Measurements from ENCODE around the gene ITGA1.

DNA sequence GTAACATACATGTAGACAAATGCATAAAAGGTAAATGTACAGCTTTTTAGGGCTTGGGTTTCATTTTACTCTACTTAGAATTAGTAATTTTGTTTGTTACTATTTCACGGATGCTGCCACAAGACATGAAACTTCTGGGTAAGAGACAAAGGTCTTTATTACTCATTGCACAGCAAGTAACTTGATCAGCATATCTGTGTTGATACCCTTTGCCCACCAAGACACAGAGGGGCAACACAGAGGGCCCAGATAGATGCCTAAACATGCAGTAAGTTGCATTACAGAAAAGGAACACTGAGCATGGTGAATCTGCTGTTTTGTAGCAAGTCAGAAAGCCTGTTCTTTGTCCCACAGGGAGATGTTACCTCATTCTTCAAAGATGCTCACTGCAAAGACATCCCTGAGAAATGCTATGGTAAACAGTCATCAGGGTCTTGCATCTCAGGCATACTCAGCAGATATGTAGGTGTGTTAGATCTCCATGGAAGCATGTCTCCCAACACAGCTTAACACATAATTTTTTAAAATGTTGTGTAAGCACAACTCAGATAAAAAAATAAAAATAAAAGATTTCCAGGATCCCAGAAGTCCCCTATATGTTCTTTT, 211.7 kb downstream of the ITGA1 start:
- TF ChIP-seq RARB (CRISPR knock-in tag; IDR thresholded peaks at IDR 0.05) (no peak), ARNTL (CRISPR knock-in tag; IDR thresholded peaks at IDR 0.05; ENCODE audit: borderline replicate concordance, low read depth) (no peak), SNAI2 (CRISPR knock-in tag; IDR thresholded peaks at IDR 0.05) (no peak)

Data from SK-N-SH treated with all-trans-retinoic acid at 6 μM for 48 hours (cell line).